ENCODE measurements around the gene EPHB6.

EPHB6 gene

DNA sequence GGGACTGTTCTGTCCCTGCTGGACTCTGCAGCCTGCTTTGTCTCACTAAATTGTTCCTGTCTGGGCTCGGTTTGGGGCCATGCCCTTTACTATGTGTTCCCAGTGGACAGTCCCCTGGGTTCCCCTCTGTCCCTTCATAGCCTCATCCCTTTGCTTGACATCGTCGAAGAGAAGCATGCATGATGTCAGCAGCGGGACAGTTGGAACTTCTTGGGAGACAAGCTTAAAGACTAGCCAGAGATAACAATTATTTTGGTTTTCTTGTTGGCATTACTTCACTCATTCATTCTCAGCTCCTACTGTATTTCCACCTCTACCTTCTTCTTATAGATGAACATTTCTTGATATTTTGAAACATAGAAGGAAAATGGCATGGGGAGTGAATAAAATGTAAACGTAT is 2.7 kb downstream of the EPHB6 start:
- H3K4me3 ChIP-seq (ENCODE audit: low read length): no peak overlapping the region
- TF ChIP-seq, protein P1, sequence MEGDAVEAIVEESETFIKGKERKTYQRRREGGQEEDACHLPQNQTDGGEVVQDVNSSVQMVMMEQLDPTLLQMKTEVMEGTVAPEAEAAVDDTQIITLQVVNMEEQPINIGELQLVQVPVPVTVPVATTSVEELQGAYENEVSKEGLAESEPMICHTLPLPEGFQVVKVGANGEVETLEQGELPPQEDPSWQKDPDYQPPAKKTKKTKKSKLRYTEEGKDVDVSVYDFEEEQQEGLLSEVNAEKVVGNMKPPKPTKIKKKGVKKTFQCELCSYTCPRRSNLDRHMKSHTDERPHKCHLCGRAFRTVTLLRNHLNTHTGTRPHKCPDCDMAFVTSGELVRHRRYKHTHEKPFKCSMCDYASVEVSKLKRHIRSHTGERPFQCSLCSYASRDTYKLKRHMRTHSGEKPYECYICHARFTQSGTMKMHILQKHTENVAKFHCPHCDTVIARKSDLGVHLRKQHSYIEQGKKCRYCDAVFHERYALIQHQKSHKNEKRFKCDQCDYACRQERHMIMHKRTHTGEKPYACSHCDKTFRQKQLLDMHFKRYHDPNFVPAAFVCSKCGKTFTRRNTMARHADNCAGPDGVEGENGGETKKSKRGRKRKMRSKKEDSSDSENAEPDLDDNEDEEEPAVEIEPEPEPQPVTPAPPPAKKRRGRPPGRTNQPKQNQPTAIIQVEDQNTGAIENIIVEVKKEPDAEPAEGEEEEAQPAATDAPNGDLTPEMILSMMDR (conservative IDR thresholded peaks at IDR 0.05; ENCODE audit: low read depth, low read length): no peak
- no peak for DNase-seq (ENCODE audit: low read depth)

DNA sequence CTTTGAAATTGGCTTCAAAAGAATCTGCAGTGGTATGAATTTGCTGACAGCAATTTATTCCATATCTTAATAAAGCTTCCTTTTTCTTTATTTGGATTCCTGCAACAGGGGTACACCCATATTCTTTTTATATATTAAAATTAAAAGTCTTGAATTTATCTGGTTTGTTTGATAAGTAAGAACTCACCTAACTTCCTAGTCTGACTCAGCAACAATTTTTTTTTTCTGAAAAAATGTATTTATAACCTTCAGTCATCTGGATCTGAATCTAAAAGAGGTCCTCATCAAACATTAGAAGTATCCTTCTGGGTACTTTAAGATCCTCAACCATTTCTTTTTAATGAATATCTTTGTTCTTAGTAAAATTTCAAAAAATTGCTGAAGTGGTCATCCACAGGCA is 4.5 kb downstream of the EPHB6 start:
- DNase-seq (ENCODE audit: low read depth): no peak
- TF ChIP-seq, protein P1 (conservative IDR thresholded peaks at IDR 0.05; ENCODE audit: low read depth, low read length): no peak
- no peak overlapping the region for H3K4me3 ChIP-seq (ENCODE audit: low read length)

DNA sequence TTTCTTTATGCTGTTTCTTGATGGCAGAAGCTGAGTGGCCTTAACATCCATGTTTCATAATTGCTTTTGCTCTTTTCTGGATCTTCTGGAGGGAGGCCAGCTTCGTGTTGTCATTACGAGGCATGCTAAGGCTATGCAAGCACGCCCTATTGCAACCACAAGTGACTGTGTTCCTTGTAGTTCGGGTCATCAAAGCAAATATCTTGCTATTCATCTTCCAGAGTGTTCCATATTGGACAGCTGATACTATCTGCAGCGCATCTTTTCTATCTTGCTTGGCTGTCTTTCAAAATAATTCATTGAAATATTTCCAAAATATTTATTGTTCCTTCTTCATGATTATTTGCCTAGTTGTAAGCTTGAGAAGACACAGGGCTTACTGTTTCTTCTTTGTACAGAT is 5.0 kb downstream of the EPHB6 start:
- TF ChIP-seq, protein P1 (conservative IDR thresholded peaks at IDR 0.05; ENCODE audit: low read depth, low read length): no peak
- H3K4me3 ChIP-seq (ENCODE audit: low read length): no peak overlapping the region
- DNase-seq (ENCODE audit: low read depth): no peak

DNA sequence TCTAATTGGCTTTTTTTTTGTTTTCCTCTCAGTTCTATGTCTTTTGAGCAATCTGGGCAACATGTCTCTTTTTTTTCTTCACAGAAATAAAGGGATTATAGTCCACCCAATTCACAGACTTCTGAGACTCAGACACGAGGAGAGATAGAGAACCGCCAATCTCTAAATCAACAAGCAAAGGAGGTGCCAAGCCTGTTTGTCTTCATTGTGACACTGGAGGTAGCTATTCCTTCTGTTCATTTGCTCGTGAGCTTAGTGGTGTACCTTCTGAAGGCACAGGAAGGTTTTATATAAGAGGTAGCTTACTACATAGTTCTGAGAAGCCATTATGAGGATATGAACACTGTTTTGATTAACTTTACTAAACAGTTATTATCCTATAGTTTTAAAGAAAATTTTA is 6.1 kb downstream of the EPHB6 start:
- TF ChIP-seq, protein P1 (conservative IDR thresholded peaks at IDR 0.05; ENCODE audit: low read depth, low read length): no peak
- no peak for DNase-seq (ENCODE audit: low read depth)
- no peak overlapping the region for H3K4me3 ChIP-seq (ENCODE audit: low read length)

DNA sequence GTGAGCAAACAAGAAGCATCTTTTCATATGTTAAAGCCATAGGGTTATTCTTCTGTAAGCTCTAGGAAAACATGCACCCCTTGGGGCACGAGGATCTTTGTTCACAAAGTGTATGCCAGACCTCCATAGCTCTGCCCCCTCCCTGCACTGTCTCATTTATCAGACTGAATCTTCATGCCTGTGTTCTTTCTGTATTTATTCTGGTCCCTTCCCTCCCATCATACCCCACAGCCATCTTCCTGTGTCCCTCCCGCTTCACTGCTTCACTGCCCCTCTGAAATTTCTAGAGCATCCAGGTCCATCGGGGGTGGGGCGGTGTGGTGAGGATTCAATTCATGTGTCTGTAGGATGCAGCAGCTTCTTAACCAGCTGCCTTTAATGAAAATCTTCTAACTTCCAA is 7.5 kb downstream of the EPHB6 start:
- TF ChIP-seq, protein P1 (conservative IDR thresholded peaks at IDR 0.05; ENCODE audit: low read depth, low read length): no peak
- no peak for DNase-seq (ENCODE audit: low read depth)
- H3K4me3 ChIP-seq (ENCODE audit: low read length): no peak overlapping the region

DNA sequence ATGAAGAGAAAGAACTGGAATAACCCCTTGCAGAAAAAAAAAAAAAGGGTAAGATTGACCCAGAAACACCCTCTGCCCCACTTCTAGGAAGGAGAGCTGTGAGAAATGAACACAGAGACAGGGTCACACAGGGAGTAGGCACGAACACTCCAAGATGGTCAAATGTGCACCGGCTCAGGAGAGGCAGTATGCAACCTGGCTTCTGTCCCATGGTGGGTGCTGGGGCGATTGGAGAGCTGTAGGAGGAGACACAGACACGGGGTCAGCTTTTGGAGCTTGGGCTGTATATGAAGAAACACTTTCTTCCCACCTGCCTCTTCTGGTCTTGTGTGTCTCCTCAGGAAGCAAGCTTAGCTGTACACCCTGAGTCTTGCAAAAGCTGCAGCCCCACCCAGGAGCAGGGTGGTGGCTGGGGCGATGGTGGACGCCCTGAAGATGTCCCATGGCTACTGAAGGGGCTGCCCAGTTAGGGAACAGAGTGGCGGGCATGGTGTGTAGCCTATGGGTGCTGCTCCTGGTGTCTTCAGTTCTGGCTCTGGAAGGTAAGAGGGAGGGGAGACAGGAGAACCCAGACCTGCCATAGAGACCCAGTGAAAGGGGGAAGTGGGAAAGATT is 8.0 kb downstream of the EPHB6 start:
- DNase-seq (ENCODE audit: low read depth): no peak
- TF ChIP-seq, protein P1 (conservative IDR thresholded peaks at IDR 0.05; ENCODE audit: low read depth, low read length): no peak
- H3K4me3 ChIP-seq (ENCODE audit: low read length): no peak overlapping the region

DNA sequence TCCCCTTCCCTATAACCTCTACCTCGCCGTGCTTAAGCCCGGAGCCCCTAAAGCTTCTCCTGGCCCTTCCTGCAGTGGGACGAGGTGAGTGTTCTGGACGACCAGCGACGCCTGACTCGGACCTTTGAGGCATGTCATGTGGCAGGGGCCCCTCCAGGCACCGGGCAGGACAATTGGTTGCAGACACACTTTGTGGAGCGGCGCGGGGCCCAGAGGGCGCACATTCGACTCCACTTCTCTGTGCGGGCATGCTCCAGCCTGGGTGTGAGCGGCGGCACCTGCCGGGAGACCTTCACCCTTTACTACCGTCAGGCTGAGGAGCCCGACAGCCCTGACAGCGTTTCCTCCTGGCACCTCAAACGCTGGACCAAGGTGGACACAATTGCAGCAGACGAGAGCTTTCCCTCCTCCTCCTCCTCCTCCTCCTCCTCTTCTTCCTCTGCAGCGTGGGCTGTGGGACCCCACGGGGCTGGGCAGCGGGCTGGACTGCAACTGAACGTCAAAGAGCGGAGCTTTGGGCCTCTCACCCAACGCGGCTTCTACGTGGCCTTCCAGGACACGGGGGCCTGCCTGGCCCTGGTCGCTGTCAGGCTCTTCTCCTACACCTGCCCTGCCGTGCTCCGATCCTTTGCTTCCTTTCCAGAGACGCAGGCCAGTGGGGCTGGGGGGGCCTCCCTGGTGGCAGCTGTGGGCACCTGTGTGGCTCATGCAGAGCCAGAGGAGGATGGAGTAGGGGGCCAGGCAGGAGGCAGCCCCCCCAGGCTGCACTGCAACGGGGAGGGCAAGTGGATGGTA is 9.2 kb downstream of the EPHB6 start:
- no peak for DNase-seq (ENCODE audit: low read depth)
- no peak overlapping the region for H3K4me3 ChIP-seq (ENCODE audit: low read length)
- TF ChIP-seq, protein P1 (conservative IDR thresholded peaks at IDR 0.05; ENCODE audit: low read depth, low read length): no peak

Measured in retinal pigment epithelial cell (primary cell).